ENCODE data around the gene ST7. TPM values are rescaled to one million over a fixed set of nuclear protein-coding genes. Genes with fewer than 3 reads are reported as not detected.

The ST7 gene
- total RNA-seq, 2 experiments from 2014 or later: 6.7 to 7.4 TPM

DNA sequence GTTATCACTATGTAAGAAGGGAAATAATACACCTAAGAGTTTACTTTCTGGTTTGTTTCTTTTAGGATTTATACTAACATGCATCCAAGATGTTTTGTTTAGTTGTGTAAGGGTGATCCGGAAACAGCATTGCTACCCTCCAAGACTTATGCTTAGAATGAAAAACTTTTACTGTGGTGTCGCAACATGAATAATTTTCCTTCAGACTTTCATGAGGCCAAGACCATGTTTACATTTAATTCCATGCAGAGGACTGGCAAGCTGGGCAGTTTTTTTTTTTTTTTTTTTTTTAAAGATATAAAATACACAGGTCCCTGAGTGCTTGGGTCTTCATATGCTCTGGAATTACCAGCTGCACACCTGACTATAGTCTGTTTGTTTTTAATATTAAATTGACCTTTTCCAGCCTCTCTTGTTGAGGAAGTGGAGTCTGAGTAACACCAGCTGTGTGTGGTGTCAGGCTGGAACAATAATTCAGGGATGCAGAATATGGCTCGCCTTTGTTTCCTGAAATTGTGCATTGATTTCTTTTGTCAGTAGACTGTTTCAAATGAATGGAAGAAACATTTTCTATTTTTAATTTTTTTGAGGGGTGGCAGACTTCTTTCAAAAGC lies 81.7 kb downstream of the ST7 start:
- DNase-seq: no peak
- POLR2A ChIA-PET: no interaction called here
- no peak overlapping the region for H3K27ac Mint-ChIP-seq
- no peaks in the 10 kb centered on the region for H3K36me3 Mint-ChIP-seq (ENCODE audit: low read depth)
- H3K27me3 Mint-ChIP-seq: no peaks in the 10 kb centered on the region
- CTCF ChIA-PET: interaction anchor here (1.0 kb wide), 1 partner anchor 22 kb away, joined by 3 read pairs; no protein-coding TSS in a partner anchor
- no peaks in the 10 kb centered on the region for H3K4me1 Mint-ChIP-seq
- H3K4me3 Mint-ChIP-seq: no peak overlapping the region
- peaks cover 3% of the 10 kb centered on the region for H3K9me3 Mint-ChIP-seq

DNA sequence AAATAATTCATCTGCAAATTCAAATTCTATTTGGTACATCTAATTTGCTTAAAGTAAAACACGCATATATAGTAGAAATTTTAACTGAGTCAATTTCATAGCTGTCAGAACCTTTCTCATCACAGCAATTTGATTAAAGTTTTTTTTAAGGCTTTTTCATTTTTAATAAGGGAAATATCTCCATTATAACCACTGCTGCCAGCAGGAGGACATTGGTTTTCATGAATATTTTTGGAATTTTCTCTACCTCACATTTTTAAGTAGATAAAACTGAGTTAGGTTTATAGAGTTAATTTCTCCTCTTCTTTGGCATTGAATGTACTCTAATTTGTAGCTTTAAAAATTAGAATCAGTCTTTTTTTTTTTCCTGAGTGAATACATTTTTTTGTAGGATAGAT lies 82.2 kb downstream of the ST7 start:
- no peak overlapping the region for H3K4me3 Mint-ChIP-seq
- H3K9me3 Mint-ChIP-seq: peaks cover 3% of the 10 kb centered on the region
- H3K36me3 Mint-ChIP-seq (ENCODE audit: low read depth): no peaks in the 10 kb centered on the region
- no peak overlapping the region for H3K27ac Mint-ChIP-seq
- peaks cover under 1% of the 10 kb centered on the region for H3K4me1 Mint-ChIP-seq
- no peak for DNase-seq
- ChIA-PET POLR2A (no interaction called here), CTCF (interaction anchor here (1.5 kb wide), 1 partner anchor 50 kb away, joined by 3 read pairs; no protein-coding TSS in a partner anchor)
- H3K27me3 Mint-ChIP-seq: no peaks in the 10 kb centered on the region

DNA sequence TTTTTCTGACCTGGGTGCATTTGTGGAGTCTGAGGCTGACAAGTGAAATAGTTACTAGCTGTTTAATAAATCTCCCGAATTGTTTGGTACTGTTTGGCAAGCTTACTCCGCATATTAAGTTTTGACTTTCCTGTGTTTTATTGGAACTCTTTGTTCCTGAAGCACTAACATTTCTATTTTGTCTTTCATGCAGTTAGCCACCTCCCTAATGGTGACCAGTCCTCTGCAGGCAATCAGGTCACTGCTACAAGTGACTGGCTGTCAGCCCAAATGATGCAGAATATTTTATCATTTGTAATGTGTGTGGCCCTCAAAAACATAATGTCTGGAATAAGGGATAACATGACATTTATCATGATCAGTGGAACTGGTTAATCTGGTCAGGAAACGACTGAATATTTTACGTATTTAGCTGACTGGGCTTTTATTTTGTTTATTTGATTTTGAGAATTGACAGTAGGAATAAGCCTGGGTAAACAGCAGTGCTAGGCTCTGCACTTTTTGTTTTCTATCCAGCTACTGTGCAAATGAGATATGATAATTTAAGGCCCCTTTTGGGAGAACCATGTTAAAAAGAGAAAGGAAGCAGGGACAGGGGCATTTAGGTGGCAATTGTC lies 82.9 kb downstream of the ST7 start:
- H3K4me1 Mint-ChIP-seq: peaks cover 7% of the 10 kb centered on the region
- CTCF ChIA-PET: interaction anchor here (1.0 to 1.5 kb wide), 2 partner anchors 47 to 51 kb away, joined by 3 read pairs; no protein-coding TSS in a partner anchor
- no peaks in the 10 kb centered on the region for H3K36me3 Mint-ChIP-seq (ENCODE audit: low read depth)
- no peaks in the 10 kb centered on the region for H3K27me3 Mint-ChIP-seq
- H3K27ac Mint-ChIP-seq: no peak overlapping the region
- no peaks in the 10 kb centered on the region for H3K9me3 Mint-ChIP-seq
- POLR2A ChIA-PET: no interaction called here
- no peak overlapping the region for H3K4me3 Mint-ChIP-seq
- no peak for DNase-seq

DNA sequence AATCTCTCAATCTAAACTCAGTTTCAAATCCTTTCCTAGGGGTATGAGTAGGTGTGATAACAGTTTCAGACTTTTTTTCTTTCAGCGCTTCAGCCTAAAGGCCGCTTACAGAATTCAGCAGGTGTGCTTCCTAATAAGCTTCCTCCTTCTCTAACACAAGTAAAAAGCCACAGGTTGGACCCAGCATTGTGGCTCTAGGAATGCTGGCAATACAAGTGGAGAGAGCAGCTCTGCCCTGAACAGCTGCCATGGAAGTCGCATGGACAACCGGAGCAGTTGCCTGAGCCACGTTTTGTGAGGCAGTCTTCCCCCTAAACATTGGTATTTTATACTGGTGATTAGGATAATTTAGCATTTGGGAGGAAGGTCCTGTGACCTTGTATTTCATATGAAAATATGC lies 83.5 kb downstream of the ST7 start:
- ChIA-PET CTCF (interaction anchor here (1.0 to 1.5 kb wide), 2 partner anchors 48 to 51 kb away, joined by 3 read pairs; no protein-coding TSS in a partner anchor), POLR2A (no interaction called here)
- Mint-ChIP-seq H3K9me3 (no peaks in the 10 kb centered on the region), H3K4me1 (peaks cover 13% of the 10 kb centered on the region), H3K4me3 (no peak overlapping the region), H3K27me3 (no peaks in the 10 kb centered on the region), H3K27ac (no peak overlapping the region), H3K36me3 (ENCODE audit: low read depth) (no peaks in the 10 kb centered on the region)
- DNase-seq: no peak

DNA sequence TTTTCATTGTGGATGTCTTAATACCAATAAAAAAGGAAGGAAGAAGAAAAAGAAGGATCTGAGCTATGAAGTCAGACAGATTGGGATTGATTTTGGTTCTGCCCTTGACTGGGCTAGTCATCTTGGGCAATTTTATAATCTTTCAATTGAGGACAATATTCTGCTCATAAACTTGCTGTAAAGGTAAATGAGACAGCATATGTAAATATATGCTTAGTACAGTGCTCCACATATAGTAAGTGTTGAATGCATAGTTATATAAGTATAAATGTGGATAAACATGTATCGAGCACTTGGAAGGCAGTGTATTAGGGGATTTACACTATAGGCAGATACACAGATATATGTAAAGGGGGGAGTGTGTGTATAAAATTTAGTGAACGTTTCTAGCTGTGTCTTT lies 85.1 kb downstream of the ST7 start:
- Mint-ChIP-seq H3K4me1 (peaks cover 13% of the 10 kb centered on the region), H3K36me3 (ENCODE audit: low read depth) (no peaks in the 10 kb centered on the region), H3K9me3 (no peaks in the 10 kb centered on the region), H3K4me3 (no peak overlapping the region), H3K27me3 (peaks cover under 1% of the 10 kb centered on the region), H3K27ac (no peak overlapping the region)
- no peak for DNase-seq
- POLR2A ChIA-PET: no interaction called here
- CTCF ChIA-PET: no interaction called here

DNA sequence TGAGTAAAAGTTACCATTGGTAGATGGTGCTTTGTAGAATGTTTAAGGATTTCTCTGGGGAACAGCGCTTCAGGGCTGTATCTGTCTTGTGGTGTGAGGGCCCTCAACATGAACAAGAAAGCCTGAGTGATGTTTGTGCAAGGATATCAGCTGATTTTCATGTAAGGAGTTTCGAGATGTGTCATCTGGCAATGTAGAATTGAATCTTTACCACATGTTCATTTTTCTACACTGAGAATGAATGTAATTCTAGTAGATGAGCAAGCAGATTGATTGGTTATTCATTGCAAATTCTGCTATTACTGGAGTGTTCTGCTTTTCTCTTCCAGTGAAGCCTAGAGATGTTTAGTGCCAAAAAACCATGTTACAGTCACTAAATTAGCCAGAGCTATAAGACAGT lies 87.7 kb downstream of the ST7 start:
- CTCF ChIA-PET: no interaction called here
- H3K27ac Mint-ChIP-seq: no peak overlapping the region
- POLR2A ChIA-PET: no interaction called here

DNA sequence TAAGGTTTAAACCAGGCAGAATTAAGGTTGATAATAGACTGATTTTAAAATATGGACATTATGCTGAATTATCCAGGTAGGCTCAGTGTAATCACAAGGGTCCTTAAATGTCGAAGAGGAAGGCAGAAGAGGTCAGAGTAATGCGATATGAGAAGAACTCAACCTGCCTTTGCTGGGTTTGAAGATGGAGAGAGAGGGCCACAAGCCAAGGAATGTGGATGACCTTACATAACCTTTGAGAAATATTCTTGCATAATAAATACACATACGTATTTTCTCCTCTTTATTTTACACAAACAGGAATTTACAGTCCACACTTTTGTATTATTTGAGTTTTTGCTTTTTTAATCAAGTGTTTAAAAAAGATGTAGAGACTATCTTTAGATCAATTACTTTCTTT lies 88.5 kb downstream of the ST7 start:
- DNase-seq: no peak
- Mint-ChIP-seq H3K4me1 (peaks cover 13% of the 10 kb centered on the region), H3K4me3 (no peak overlapping the region)

More for the DNA sequence above, 87.7 kb downstream of the ST7 start:
- DNase-seq: no peak
- H3K4me3 Mint-ChIP-seq: no peak overlapping the region
- H3K9me3 Mint-ChIP-seq: no peaks in the 10 kb centered on the region
- H3K27me3 Mint-ChIP-seq: peaks cover 9% of the 10 kb centered on the region
- H3K36me3 Mint-ChIP-seq (ENCODE audit: low read depth): no peaks in the 10 kb centered on the region
- H3K4me1 Mint-ChIP-seq: peaks cover 13% of the 10 kb centered on the region

GRCh38 chr7:117043108-117043825 lies 90.0 kb downstream of the ST7 start:
- Mint-ChIP-seq H3K9me3 (no peaks in the 10 kb centered on the region), H3K27ac (no peak overlapping the region), H3K4me1 (peaks cover 16% of the 10 kb centered on the region), H3K36me3 (ENCODE audit: low read depth) (no peaks in the 10 kb centered on the region), H3K27me3 (peaks cover 13% of the 10 kb centered on the region), H3K4me3 (no peak overlapping the region)
- no peak for DNase-seq
- ChIA-PET CTCF (no interaction called here), POLR2A (no interaction called here)

More for the DNA sequence above, 88.5 kb downstream of the ST7 start:
- ChIA-PET CTCF (no interaction called here), POLR2A (no interaction called here)
- Mint-ChIP-seq H3K27me3 (peaks cover 11% of the 10 kb centered on the region), H3K36me3 (ENCODE audit: low read depth) (no peaks in the 10 kb centered on the region), H3K9me3 (no peaks in the 10 kb centered on the region), H3K27ac (no peak overlapping the region)

- POLR2A ChIA-PET: no interaction called here
- CTCF ChIA-PET: no interaction called here
- peaks cover 29% of the 10 kb centered on the region for H3K4me1 Mint-ChIP-seq
- H3K27me3 Mint-ChIP-seq: peaks cover 13% of the 10 kb centered on the region
- no peaks in the 10 kb centered on the region for H3K36me3 Mint-ChIP-seq (ENCODE audit: low read depth)
- H3K27ac Mint-ChIP-seq: no peak overlapping the region
- H3K9me3 Mint-ChIP-seq: no peaks in the 10 kb centered on the region
- no peak overlapping the region for H3K4me3 Mint-ChIP-seq
- no peak for DNase-seq
Measured at GRCh38 chr7:117044664-117045063, 91.4 kb downstream of the ST7 start.

- no peak overlapping the region for H3K4me3 Mint-ChIP-seq
- H3K27me3 Mint-ChIP-seq: peaks cover 15% of the 10 kb centered on the region
- H3K4me1 Mint-ChIP-seq: peaks cover 22% of the 10 kb centered on the region
- ChIA-PET POLR2A (no interaction called here), CTCF (no interaction called here)
- DNase-seq: no peak
- H3K27ac Mint-ChIP-seq: no peak overlapping the region
- no peaks in the 10 kb centered on the region for H3K36me3 Mint-ChIP-seq (ENCODE audit: low read depth)
- no peaks in the 10 kb centered on the region for H3K9me3 Mint-ChIP-seq
Measured at GRCh38 chr7:117045927-117046710, 92.8 kb downstream of the ST7 start.

- Mint-ChIP-seq H3K27ac (no peak overlapping the region), H3K4me1 (peaks cover 16% of the 10 kb centered on the region), H3K36me3 (ENCODE audit: low read depth) (no peaks in the 10 kb centered on the region), H3K9me3 (no peaks in the 10 kb centered on the region), H3K27me3 (peaks cover 20% of the 10 kb centered on the region), H3K4me3 (no peak overlapping the region)
- POLR2A ChIA-PET: no interaction called here
- DNase-seq: no peak
- CTCF ChIA-PET: no interaction called here
Measured at GRCh38 chr7:117047496-117047895, 94.2 kb downstream of the ST7 start.

DNA sequence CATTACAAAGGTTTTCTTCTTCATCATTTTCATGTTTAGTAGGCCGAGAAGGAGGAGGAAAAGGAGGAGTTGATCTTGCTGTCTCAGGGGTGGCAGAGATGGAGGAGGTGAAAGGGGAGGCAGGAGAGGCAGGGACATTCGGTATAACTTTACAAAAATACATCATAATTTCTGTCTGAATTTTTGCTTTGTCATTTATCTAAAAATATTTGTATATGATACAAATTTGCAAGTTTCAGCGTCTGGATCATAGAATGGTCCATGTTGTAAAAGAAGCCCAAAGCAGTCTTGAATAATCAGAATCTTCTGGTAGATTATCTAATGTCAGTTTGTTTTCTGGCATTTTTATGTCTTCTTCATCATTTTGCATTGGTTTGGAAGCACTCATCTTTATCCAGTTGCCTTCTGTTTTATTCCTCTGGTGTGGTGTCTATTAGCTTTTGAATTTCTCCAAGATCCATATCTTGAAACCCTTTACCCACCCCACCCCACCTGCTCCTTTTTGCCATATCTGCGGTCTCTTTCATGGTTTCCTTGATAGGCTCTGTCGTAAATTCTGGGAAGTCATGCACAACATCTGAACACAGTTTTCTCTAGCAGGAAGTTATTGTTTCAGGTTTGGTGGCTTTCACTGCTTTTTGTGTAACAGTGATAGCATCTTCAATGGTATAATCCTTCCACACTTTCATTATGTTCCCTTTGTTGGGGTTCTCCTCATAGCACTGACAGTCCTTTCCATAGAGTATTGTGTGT lies 95.0 kb downstream of the ST7 start:
- Mint-ChIP-seq H3K27me3 (peaks cover 20% of the 10 kb centered on the region), H3K9me3 (no peaks in the 10 kb centered on the region), H3K36me3 (ENCODE audit: low read depth) (no peaks in the 10 kb centered on the region), H3K4me3 (peak overlapping the region; percentile 22), H3K4me1 (peaks cover 16% of the 10 kb centered on the region), H3K27ac (no peak overlapping the region)
- DNase-seq: no peak
- ChIA-PET POLR2A (no interaction called here), CTCF (no interaction called here)

DNA sequence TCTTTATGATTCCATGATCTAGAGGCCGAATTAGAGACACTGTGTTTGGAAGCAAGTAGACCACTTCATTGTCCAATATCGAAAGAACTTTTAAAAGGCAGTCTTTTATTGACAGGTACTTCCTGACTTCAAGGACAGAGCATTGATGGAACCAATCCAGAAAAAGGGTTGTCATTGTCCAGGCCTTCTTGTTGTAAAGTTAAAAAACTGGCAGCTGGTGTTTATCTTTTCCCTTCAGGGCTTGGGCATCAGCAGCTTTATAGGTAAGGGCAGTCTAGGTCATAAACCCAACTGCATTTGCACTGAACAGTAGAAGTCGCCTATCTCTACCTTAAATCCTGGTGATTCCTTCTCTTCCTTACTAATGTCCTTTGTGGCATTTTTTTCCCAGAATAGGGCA lies 95.6 kb downstream of the ST7 start:
- H3K27ac Mint-ChIP-seq: no peak overlapping the region

More for the DNA sequence above, 95.6 kb downstream of the ST7 start:
- ChIA-PET CTCF (no interaction called here), POLR2A (no interaction called here)
- Mint-ChIP-seq H3K9me3 (no peaks in the 10 kb centered on the region), H3K36me3 (ENCODE audit: low read depth) (no peaks in the 10 kb centered on the region), H3K4me3 (peak overlapping the region; percentile 22), H3K4me1 (peaks cover 16% of the 10 kb centered on the region), H3K27me3 (peaks cover 15% of the 10 kb centered on the region)
- no peak for DNase-seq

Data from activated CD4-positive, alpha-beta memory T cell treated with anti-CD3 and anti-CD28 coated beads, Interleukin-2, amount 10 ng/mL, durations not matched to agents 7 days and 5 days (primary cell).